Liver (tissue), 9 donors: ENCODE data around the gene RPS6KA4. TPM values are rescaled to one million over a fixed set of nuclear protein-coding genes. Genes with fewer than 3 reads are reported as not detected.
"Not testable (repeated sequence)": the region's sequence is repeated elsewhere in the genome, so short reads cannot be mapped to it uniquely, and the experiment has no call there.

ENCODE experiments used
- DNase-seq: peaks from one replicate; pipeline ENCODE4 v3.0.0-alpha.2; 2017; ENCODE audit warnings: low spot score
- H3K27ac ChIP-seq, 2 donors: one replicate each; pipeline ENCODE4 v1.7.0; 2013; ENCODE audit warnings: inconsistent platforms in 2 of 2, low read length in 2 of 2, control low read depth in 1 of 2, low read depth in 1 of 2, mild to moderate bottlenecking in 1 of 2
- H3K27me3 ChIP-seq, 4 donors: one replicate each; pipeline versions ENCODE4 v1.6.1 to v1.7.0; 2013; ENCODE audit warnings: low read length in 3 of 4, inconsistent platforms in 1 of 4, mild to moderate bottlenecking in 1 of 4, moderate library complexity in 1 of 4; ENCODE audit not compliant: control insufficient read depth in 4 of 4, insufficient read depth in 4 of 4
- H3K36me3 ChIP-seq, 4 donors: one replicate each; pipeline versions ENCODE4 v1.6.1 to v1.7.0; 2013; ENCODE audit warnings: low read length in 3 of 4, mild to moderate bottlenecking in 3 of 4, low read depth in 1 of 4, moderate library complexity in 1 of 4; ENCODE audit not compliant: control insufficient read depth in 4 of 4, insufficient read depth in 3 of 4
- H3K4me1 ChIP-seq, 4 donors: one replicate each; pipeline versions ENCODE4 v1.6.1 to v1.7.0; 2013; ENCODE audit warnings: low read length in 3 of 4, mild to moderate bottlenecking in 3 of 4, moderate library complexity in 1 of 4; ENCODE audit not compliant: control insufficient read depth in 4 of 4, insufficient read depth in 4 of 4
- H3K4me3 ChIP-seq, 3 donors: one replicate each; pipeline versions ENCODE4 v1.6.1 to v1.7.0; 2013; ENCODE audit warnings: low read length in 3 of 3, control low read depth in 1 of 3, low read depth in 1 of 3, mild to moderate bottlenecking in 1 of 3
- H3K9ac ChIP-seq, 2 donors: one replicate each; pipeline ENCODE4 v1.7.0; 2013; ENCODE audit warnings: low read length in 2 of 2, mild to moderate bottlenecking in 2 of 2, moderate library complexity in 2 of 2, control low read depth in 1 of 2, low read depth in 1 of 2
- H3K9me3 ChIP-seq, 4 donors: one replicate each; pipeline versions ENCODE4 v1.6.1 to v1.7.0; 2013; ENCODE audit warnings: low read length in 3 of 4; ENCODE audit not compliant: control insufficient read depth in 4 of 4
- FOXA1 ChIP-seq: IDR thresholded peaks from 2 replicates; pipeline ENCODE4 v1.6.1; 2016; ENCODE audit warnings: antibody characterized with exemption
- FOXA2 ChIP-seq: IDR thresholded peaks from 2 replicates; pipeline ENCODE4 v1.6.1; 2016; ENCODE audit warnings: antibody characterized with exemption
- GABPA ChIP-seq, 2 donors: IDR thresholded peaks in 1 of 2; conservative IDR thresholded peaks in 1 of 2; 2 replicates each; pipeline ENCODE4 v1.6.1; 2016; ENCODE audit warnings: antibody characterized with exemption in 2 of 2, mild to moderate bottlenecking in 1 of 2, moderate library complexity in 1 of 2
- HNF4A ChIP-seq, 2 donors: conservative IDR thresholded peaks; 2 replicates each; pipeline ENCODE4 v1.6.1; 2016; ENCODE audit warnings: antibody characterized with exemption in 2 of 2, mild to moderate bottlenecking in 2 of 2
- JUND ChIP-seq, 2 donors: IDR thresholded peaks; 2 replicates each; pipeline ENCODE4 v1.6.1; 2016; ENCODE audit warnings: antibody characterized with exemption in 2 of 2
- RAD21 ChIP-seq, 2 donors: IDR thresholded peaks; 2 replicates each; pipeline ENCODE4 v1.6.1; 2016; ENCODE audit warnings: antibody characterized with exemption in 2 of 2, mild to moderate bottlenecking in 2 of 2
- RXRA ChIP-seq, 2 donors: IDR thresholded peaks; 2 replicates each; pipeline ENCODE4 v1.6.1; 2017 to 2018; ENCODE audit warnings: antibody characterized with exemption in 2 of 2, mild to moderate bottlenecking in 1 of 2
- SP1 ChIP-seq: IDR thresholded peaks from 2 replicates; pipeline ENCODE4 v1.6.1; 2018; ENCODE audit warnings: antibody characterized with exemption, mild to moderate bottlenecking
- TAF1 ChIP-seq: conservative IDR thresholded peaks from 2 replicates; pipeline ENCODE4 v1.6.1; 2016; ENCODE audit warnings: antibody characterized with exemption, mild to moderate bottlenecking
- YY1 ChIP-seq: IDR thresholded peaks from 2 replicates; pipeline ENCODE4 v1.6.1; 2016; ENCODE audit warnings: antibody characterized with exemption, mild to moderate bottlenecking
- WGBS: extraction: QIAGEN DNeasy Blood & Tissue Kit; methylation state at CpG from one replicate; pipeline ENCODE4 v1.1.7; 2013; 5-methylcytosine and 5-hydroxymethylcytosine counted together
- polyA plus RNA-seq, 2 donors: library from polyadenylated mRNA; stranded (reverse) in 1 of 2; unstranded in 1 of 2; fragments of 200-250 nt in 1 of 2; fragments of >200 nt in 1 of 2; fragmentation: Nextera tagmentation in 1 of 2; extraction: Ambion mirVana in 1 of 2; gene quantifications; one replicate each; pipeline versions ENCODE4 v1.2.1 to v1.2.3, GENCODE V29; 2013 to 2015
- total RNA-seq, 2 donors: library from RNA; depleted of rRNA; stranded (reverse); fragments of >200 nt; gene quantifications; one replicate each; pipeline ENCODE4 v1.2.3, GENCODE V29; 2014
- TF ChIP-seq, protein P1 (sequence below): fragments of 150-350 bp; IDR thresholded peaks from 2 replicates; pipeline ENCODE4 v1.5.1; 2017; ENCODE audit warnings: improper control_type of control experiment, low read depth, low read length; ENCODE audit not compliant: missing input control
- TF ChIP-seq, protein P2 (sequence below): IDR thresholded peaks from 2 replicates; pipeline ENCODE4 v1.6.1; 2016; ENCODE audit warnings: antibody characterized with exemption
- TF ChIP-seq, protein P3 (sequence below): IDR thresholded peaks from 2 replicates; pipeline ENCODE4 v1.6.1; 2016; ENCODE audit warnings: antibody characterized with exemption
- TF ChIP-seq, protein P4 (sequence below): IDR thresholded peaks from 2 replicates; pipeline ENCODE4 v1.6.1; 2016; ENCODE audit warnings: antibody characterized with exemption
- donor health status: healthy.
- donor health status: healthy.
- donor health status: healthy.
- donor health status: healthy.
- donor health status: healthy.

Gene RPS6KA4
- total and polyA plus RNA-seq, 4 donors: 2.0 to 13.5 (median 10.0) TPM

DNA sequence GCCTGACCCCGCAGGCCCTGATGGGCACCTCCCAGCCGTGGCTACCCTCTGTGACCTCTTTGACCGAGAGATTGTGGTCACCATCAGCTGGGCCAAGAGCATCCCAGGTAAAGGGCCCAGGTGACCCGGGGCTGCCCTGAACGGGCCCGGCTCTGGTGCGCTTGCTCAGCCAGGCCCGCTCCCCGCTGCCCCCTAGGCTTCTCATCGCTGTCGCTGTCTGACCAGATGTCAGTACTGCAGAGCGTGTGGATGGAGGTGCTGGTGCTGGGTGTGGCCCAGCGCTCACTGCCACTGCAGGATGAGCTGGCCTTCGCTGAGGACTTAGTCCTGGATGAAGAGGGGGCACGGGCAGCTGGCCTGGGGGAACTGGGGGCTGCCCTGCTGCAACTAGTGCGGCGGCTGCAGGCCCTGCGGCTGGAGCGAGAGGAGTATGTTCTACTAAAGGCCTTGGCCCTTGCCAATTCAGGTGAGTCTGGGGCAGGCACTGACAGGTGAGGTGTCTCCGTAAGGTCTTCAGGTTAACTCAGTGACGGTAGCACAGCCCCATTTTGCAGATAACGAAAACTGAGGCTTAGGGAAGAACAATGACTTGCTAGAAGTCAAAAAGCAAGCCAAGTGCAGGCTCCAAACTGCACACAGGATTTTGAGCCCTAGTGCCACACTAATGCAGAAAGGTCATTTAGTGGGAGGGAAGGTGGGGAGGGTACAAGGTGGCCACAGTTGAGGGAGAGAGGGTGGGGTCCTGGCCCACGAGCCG, 44.0 kb upstream of the RPS6KA4 start (continued):
- TF ChIP-seq HNF4A (conservative IDR thresholded peaks at IDR 0.05) (no peak), RXRA (IDR thresholded peaks at IDR 0.05) (no peak)
- TF ChIP-seq, protein P1, sequence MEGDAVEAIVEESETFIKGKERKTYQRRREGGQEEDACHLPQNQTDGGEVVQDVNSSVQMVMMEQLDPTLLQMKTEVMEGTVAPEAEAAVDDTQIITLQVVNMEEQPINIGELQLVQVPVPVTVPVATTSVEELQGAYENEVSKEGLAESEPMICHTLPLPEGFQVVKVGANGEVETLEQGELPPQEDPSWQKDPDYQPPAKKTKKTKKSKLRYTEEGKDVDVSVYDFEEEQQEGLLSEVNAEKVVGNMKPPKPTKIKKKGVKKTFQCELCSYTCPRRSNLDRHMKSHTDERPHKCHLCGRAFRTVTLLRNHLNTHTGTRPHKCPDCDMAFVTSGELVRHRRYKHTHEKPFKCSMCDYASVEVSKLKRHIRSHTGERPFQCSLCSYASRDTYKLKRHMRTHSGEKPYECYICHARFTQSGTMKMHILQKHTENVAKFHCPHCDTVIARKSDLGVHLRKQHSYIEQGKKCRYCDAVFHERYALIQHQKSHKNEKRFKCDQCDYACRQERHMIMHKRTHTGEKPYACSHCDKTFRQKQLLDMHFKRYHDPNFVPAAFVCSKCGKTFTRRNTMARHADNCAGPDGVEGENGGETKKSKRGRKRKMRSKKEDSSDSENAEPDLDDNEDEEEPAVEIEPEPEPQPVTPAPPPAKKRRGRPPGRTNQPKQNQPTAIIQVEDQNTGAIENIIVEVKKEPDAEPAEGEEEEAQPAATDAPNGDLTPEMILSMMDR: no peak

DNA sequence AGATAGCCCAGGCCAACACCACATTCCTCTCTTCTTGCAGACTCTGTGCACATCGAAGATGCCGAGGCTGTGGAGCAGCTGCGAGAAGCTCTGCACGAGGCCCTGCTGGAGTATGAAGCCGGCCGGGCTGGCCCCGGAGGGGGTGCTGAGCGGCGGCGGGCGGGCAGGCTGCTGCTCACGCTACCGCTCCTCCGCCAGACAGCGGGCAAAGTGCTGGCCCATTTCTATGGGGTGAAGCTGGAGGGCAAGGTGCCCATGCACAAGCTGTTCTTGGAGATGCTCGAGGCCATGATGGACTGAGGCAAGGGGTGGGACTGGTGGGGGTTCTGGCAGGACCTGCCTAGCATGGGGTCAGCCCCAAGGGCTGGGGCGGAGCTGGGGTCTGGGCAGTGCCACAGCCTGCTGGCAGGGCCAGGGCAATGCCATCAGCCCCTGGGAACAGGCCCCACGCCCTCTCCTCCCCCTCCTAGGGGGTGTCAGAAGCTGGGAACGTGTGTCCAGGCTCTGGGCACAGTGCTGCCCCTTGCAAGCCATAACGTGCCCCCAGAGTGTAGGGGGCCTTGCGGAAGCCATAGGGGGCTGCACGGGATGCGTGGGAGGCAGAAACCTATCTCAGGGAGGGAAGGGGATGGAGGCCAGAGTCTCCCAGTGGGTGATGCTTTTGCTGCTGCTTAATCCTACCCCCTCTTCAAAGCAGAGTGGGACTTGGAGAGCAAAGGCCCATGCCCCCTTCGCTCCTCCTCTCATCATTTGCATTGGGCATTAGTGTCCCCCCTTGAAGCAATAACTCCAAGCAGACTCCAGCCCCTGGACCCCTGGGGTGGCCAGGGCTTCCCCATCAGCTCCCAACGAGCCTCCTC, 43.1 kb upstream of the RPS6KA4 start:
- not testable (repeated sequence) for H3K4me3 ChIP-seq, H3K27ac ChIP-seq, H3K9ac ChIP-seq, H3K27me3 ChIP-seq, H3K9me3 ChIP-seq, DNase-seq
- Histone ChIP-seq H3K36me3 (peaks cover 4 to 33% (median 10%) of the 10 kb centered on the region in 4 donors), H3K4me1 (peaks cover 5 to 44% (median 34%) of the 10 kb centered on the region in 4 donors)
- 80% methylated on average over 25 of the region's 25 CpGs for WGBS

DNA sequence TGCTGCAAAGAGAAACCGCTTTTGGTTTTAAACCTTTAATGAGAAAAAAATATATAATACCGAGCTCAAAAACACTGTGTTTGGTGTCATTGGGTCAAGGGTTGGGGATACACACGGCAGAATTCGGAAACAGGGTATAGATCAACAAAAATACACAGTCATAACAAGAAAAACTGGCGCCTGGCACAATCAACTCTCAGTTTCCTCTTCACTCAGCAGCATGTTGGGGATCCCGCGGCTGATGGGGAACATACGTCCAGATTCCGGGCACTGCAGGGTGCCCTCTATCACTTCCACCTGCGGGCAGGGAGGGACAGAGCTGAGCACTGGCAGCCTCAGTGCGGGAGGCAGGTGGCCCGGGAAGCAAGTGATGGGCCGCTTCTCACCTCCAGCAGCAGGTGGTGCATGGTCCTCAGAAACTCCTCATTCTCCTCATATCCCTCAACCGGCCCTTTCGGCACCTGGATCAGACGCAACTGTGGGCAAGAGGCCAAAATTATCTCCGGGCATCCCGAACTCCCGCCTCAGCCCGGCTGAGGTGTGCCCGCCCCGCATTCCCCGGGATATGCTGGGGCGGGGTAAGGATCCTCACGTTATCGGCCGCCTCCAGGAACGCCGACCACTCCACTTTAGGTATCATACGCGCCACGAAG, 42.2 kb upstream of the RPS6KA4 start:
- TF ChIP-seq, protein P1: no peak
- TF ChIP-seq RAD21 (IDR thresholded peaks at IDR 0.05): peak in 1 of 2 donors; percentile 29
- H3K4me3 ChIP-seq: peak overlapping the region; percentile 54 to 76 (median 63)
- 3% methylated on average over 32 of the region's 32 CpGs for WGBS
- peaks cover 5 to 43% (median 32%) of the 10 kb centered on the region in 4 donors for H3K4me1 ChIP-seq
- H3K9me3 ChIP-seq: no peaks in the 10 kb centered on the region
- H3K27ac ChIP-seq: peak overlapping the region; percentile 93 to 98
- peak overlapping the region; percentile 61 to 77 for H3K9ac ChIP-seq
- peaks cover 4 to 41% (median 12%) of the 10 kb centered on the region in 4 donors for H3K36me3 ChIP-seq
- no peak for DNase-seq
- H3K27me3 ChIP-seq: no peaks in the 10 kb centered on the region

DNA sequence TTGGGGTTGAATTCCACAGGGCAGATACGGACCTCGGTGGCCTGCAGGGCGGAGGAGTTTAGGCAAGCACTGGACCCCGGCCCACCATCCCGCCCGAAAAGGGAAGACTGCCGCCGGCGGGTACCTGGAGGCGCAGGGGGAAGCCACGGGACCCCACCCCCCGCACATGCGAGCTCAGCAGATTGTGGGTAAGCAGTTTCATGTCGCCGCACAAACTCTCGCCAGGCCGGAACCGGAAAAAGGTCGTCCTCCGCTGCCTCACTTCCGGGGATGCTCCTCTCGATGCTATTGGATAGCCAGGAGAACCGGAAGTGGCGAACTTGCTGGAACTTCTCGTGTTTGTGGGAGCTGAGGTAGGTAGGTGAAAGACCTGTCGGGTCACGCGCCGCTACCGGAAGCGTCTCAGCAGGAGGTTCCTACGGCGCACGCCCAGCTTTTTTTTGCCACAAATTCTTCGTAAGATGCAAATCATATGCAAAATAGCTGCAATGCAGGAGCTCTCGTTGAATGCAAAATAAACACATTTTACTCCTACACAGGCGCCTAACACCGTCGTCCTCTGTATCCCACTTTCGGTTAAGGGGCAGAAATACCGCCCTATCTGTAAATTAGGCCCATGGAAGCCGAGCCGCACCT, 41.5 kb upstream of the RPS6KA4 start, which contains the start of gene TRMT112:
TRMT112 (minus strand) TSS at position 235 of the 636 bp plus-strand sequence; CDS start at position 202, 33 bp downstream.
- under 1% methylated on average over 43 of the region's 43 CpGs for WGBS
- TF ChIP-seq, protein P2, sequence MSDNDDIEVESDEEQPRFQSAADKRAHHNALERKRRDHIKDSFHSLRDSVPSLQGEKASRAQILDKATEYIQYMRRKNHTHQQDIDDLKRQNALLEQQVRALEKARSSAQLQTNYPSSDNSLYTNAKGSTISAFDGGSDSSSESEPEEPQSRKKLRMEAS: peak; percentile 94
- TF ChIP-seq GABPA (IDR thresholded peaks at IDR 0.05 in 1 of 2, conservative IDR thresholded peaks at IDR 0.05 in 1 of 2) (peak; percentile 99), FOXA2 (peak; percentile 5), RXRA (IDR thresholded peaks at IDR 0.05) (peak; percentile 82 to 83), JUND (IDR thresholded peaks at IDR 0.05) (peak in 1 of 2 donors; percentile 26), SP1 (peak; percentile 84), RAD21 (IDR thresholded peaks at IDR 0.05) (no peak), TAF1 (no peak), YY1 (no peak), FOXA1 (no peak)
- TF ChIP-seq, protein P3, sequence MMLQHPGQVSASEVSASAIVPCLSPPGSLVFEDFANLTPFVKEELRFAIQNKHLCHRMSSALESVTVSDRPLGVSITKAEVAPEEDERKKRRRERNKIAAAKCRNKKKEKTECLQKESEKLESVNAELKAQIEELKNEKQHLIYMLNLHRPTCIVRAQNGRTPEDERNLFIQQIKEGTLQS: no peak
- TF ChIP-seq, protein P4, sequence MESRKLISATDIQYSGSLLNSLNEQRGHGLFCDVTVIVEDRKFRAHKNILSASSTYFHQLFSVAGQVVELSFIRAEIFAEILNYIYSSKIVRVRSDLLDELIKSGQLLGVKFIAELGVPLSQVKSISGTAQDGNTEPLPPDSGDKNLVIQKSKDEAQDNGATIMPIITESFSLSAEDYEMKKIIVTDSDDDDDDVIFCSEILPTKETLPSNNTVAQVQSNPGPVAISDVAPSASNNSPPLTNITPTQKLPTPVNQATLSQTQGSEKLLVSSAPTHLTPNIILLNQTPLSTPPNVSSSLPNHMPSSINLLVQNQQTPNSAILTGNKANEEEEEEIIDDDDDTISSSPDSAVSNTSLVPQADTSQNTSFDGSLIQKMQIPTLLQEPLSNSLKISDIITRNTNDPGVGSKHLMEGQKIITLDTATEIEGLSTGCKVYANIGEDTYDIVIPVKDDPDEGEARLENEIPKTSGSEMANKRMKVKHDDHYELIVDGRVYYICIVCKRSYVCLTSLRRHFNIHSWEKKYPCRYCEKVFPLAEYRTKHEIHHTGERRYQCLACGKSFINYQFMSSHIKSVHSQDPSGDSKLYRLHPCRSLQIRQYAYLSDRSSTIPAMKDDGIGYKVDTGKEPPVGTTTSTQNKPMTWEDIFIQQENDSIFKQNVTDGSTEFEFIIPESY: peak; percentile 61

More for the DNA sequence above, 41.5 kb upstream of the RPS6KA4 start, which contains the start of gene TRMT112:
- Histone ChIP-seq H3K9ac (peak within 1 kb of the TSS; percentile 61 to 77), H3K4me3 (peak within 1 kb of the TSS; percentile 63 to 77 (median 76)), H3K27ac (peak within 1 kb of the TSS; percentile 93 to 98), H3K4me1 (peaks cover 5 to 42% (median 31%) of the 10 kb centered on the region in 4 donors), H3K27me3 (no peaks in the 10 kb centered on the region), H3K36me3 (peaks cover 4 to 44% (median 12%) of the 10 kb centered on the region in 4 donors), H3K9me3 (no peaks in the 10 kb centered on the region)
- DNase-seq: peak; percentile 92
